GM19025 (cell line): ENCODE results near the gene KRT33A.
"Not testable (repeated sequence)": the region's sequence is repeated elsewhere in the genome, so short reads cannot be mapped to it uniquely, and the experiment has no call there.

Source experiments
- ATAC-seq: cut with Tn5 transposase; IDR thresholded peaks from one replicate; pipeline ENCODE4 v1.9.1; 2021; ENCODE audit warnings: mild to moderate bottlenecking, low read depth, moderate library complexity; ENCODE audit not compliant: unreplicated experiment

The KRT33A gene

GRCh38 chr17:41366070-41366469, 15.4 kb upstream of the KRT33A start:
- no peak for ATAC-seq

DNA sequence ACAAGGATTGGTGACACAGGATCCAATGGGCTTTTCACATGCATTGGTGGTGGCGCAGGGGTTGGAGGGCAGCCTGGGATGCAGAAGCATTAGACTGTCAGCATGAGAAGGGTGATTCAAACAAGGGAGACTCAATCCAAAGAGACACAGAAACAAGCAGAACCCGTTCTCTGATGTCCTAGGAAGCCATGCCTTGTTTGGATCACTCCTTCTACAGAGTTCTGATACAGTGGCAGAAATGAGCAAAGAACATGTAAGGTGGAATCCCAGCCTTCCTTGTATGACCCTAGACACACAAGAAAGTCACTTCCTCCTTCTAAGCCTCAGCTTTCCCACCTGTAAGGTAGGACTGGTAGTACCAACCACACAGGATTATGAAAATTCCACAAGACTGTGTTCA, 13.3 kb upstream of the KRT33A start:
- no peak for ATAC-seq

DNA sequence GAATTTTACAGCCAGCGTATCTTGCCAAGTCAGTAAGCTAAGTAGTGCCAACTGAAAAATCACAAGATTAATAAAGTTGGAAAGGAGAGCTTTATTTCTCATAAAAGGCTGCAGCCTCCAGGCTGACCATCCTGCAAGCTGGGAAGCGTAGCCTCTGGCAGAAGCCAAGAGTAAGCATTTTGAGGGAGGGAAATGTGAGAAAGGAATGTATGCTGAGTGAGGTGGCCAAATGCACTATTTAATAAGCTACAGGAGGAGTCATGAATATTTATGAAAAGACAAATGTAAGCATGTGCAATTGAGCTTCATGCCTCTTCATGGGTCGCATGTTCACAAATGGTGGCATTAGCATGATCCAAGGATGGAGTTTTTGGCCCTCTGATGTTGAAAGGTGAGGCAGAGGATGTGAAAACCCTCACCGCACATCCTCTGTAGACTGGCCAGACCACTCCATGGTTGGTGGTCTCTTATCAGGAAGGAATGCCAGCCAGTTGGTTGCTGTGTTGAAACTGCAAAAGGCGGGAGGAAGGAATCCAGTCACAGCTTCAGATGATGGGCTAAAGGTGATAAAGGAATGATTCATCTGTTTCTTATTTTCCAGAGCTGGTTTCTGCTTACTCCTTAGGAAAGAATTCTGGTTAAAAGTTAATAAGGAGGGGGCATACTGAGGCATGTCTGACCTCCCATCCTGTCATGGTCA, 9.8 kb upstream of the KRT33A start:
- ATAC-seq: no peak

- ATAC-seq: no peak
Measured at GRCh38 chr17:41354536-41354935, 3.9 kb upstream of the KRT33A start.

DNA sequence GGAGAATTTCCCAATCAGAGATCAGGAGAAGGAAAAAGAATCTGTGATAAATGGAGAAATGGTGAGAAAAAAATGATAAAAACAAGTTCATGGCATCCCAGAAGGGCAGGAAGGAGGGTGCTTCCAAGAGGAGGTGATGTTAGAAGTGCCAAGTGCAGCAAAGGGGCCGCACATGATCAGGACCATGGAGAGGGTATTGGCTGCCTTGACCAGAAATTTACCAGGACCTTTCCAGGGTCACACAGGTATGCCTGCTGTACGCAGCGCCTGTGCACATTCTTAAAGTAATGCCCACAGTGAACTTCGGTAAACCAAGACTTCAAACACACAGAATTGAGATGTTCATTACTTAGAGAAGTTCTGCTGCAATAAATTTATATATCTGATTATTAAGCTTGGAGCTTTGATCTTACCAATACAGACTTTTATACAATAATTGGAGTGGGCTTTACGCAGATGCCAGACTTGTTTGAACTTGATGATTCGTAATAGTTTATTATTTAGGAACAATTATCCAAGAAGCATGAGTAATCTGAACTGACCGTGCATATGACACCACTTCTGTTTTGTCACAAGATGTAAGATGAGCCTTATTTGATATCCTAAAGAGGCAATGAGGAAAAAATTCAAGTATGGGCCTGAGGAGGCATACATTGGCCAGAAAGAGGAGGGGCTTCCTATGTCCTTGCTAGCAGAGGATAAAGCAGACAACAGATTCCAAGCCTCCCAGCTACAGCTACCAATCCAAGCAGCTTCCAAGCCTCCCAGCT, 2.2 kb upstream of the KRT33A start:
- no peak for ATAC-seq

DNA sequence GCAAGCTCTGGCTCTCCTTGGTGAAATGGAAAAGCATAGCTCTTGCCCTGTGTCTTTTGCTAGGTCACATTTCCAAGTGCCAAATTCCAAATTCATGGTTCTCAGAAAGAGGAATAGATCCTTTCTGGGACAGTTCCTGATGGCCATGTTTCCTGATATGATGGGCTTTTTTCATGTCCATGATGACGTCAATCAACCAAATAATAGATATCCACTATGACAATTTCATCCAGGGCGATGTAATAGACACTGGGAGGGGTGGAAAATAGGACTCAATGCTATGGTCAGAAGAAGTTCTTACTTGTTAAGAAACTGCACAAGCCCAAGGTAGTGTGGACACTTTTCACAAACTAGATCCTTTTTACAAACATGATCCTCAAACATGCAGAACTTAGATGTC, 549 bp upstream of the KRT33A start:
- ATAC-seq: no peak

GRCh38 chr17:41347869-41348760, 2.5 kb downstream of the KRT33A start:
- ATAC-seq: no peak

- not testable (repeated sequence) for ATAC-seq
Measured at GRCh38 chr17:41346421-41346820, 4.2 kb downstream of the KRT33A start.

- ATAC-seq: no peak
Measured at GRCh38 chr17:41345992-41346391, 4.6 kb downstream of the KRT33A start.

- no peak for ATAC-seq
Measured at GRCh38 chr17:41343029-41343428, 7.6 kb downstream of the KRT33A start.

GRCh38 chr17:41340934-41341861, 9.4 kb downstream of the KRT33A start:
- ATAC-seq: no peak

DNA sequence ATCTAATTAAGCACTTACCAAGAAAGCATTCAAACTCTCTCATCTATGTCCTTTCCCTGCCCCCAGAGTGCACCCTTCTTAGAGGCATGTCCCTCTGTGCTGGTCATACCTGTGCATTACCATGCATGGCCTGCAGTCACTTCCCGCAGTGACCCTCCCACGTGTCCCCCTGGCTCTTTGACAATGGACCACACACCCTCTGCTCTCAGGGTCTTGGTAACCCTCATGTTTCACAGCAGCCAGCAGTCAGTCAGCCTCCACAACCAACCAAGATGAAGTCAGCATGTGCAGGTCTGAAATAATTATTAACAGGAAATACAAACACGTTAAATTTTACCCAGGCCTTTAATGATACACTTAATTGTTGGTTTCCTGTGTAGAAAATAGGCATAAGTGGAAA, 10.1 kb downstream of the KRT33A start:
- ATAC-seq: no peak

- no peak for ATAC-seq
Measured at GRCh38 chr17:41339571-41340172, 11.0 kb downstream of the KRT33A start.

DNA sequence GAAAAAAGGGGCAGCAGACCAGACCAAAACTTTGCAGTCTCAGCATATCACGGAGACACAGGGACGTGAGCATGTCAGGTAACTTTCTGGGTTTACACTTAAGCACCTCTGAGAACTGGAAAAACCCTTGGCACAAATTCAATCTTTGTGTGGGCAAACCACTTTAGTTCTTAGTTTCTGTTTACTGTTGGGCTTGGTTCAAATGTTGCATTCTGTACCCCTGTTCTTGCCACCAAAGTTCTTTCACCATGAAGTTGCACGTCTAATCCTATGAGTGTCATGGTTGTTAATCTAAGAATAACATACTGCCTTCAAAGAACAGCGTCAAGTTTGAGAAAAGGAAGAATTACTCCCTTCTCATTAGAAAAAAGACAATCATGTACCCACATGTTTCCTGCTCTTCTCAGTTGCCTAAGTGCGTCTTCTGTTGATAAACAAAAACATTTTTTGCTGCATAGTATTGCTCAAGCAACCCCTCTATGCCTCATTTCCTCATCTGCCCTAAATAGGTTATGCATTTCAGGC, 11.6 kb downstream of the KRT33A start:
- ATAC-seq: no peak

DNA sequence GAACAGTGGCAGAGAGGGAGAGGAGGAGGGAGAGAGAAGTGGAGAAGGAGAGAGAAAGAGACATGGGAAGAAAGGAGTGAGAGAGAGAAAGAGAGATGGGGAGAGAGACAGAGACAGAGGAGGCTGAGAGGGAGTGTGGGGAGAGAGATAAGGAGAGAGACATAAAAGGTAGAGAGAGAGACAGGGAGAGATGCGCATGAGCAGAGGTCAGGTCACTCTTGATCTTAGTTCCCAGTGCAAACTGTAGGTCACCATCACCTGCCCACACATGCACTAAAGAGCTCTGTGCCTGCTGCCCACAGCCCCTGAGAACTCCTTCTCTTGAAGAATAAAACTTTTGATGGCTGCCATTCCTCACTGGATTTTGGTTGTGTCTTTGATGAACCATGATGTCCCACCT, 14.9 kb downstream of the KRT33A start:
- no peak for ATAC-seq

DNA sequence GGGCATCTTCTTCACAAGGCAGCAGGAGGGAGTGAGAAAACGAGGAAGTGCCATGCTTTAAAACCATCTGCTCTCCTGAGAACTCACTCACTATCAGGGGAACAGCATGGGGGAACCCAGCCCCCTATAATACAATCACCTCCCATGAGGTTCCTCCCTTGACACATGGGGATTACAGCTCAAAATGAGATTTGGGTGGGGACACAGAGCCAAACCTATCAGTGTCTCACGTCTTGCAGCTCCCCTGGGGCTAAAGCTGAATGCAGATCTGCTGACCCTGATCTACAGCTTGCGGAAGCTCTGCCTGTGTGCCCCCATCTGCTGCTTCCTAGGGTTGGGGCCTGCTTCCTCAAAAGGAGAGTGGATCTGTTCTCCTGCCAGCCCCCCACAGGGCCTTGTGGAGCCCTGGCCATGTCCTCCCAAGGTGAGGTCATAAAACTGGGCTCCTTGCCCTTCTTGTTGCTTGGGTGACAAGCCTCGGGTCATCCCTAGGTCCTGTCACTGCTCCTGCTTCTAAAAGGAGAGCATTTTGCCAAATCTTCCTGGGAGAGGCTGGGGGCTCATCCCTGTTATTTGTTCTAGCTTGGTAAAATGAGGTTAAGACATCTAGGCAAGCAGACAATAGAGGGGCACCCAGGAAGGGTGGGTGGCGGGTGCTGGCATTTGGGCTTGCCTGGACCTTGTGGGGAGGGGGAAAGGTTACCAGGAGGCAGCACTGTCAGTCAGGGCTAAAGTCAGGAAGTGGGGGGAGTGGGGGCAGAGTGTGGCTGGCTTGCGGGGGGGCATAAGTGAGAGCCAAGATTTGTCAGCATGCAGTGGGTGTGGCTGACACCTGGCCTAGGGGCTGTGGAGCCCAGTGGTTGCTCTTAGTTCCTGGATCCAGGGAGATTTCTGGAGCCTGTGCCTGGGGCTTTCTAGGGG, 16.0 kb downstream of the KRT33A start:
- no peak for ATAC-seq

DNA sequence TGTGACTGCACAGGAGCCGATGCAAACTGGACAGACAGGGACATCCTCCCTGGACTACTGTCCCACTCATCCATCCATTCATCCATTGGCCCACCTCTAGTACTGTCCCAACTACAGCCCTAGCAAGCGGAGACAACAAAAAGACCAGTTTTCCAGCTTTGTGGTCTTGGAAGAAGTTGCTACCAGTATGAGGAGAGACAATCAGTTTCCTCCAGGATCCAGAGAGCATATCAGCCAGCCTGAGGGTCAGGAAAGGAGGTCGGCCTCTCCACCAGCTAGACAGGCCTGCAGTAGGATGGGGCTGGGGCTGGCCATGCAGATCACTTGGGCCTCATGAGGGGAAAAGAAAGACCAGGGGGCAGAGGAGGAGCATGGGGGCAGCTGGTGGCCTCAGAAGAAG, 16.8 kb downstream of the KRT33A start:
- no peak for ATAC-seq

GRCh38 chr17:41333098-41333497, 17.5 kb downstream of the KRT33A start:
- no peak for ATAC-seq
